ENCODE results near the gene KIF9.

KIF9 gene

GRCh38 chr3:47306022-47306421, 23.4 kb upstream of the KIF9 start:
- H3F3A ChIP-seq (ENCODE audit: low read depth), result no peaks in the 10 kb centered on the region
- no peaks in the 10 kb centered on the region for H3K9me2 ChIP-seq (replicated peaks; ENCODE audit: low read depth, low read length)
- no peak overlapping the region for H3K9ac ChIP-seq (ENCODE audit: low read depth, low read length, poor library complexity, severe bottlenecking)
- H3K4me2 ChIP-seq (ENCODE audit: low read depth, low read length, poor library complexity, severe bottlenecking), result no peak overlapping the region
- TF ChIP-seq CTCF (conservative IDR thresholded peaks at IDR 0.05; ENCODE audit: low read length) (no peak), EZH2phosphoT487 (IDR thresholded peaks at IDR 0.05; ENCODE audit: borderline replicate concordance) (no peak)
- no peak overlapping the region for H3K4me3 ChIP-seq (ENCODE audit: low read length, poor library complexity, severe bottlenecking)
- peaks cover 14% of the 10 kb centered on the region; the same call in 1 of the 2 replicates for H3K36me3 ChIP-seq (ENCODE audit: insufficient read depth, low read length)
- no peaks in the 10 kb centered on the region for H3K4me1 ChIP-seq (ENCODE audit: insufficient read depth, low read length, poor library complexity, severe bottlenecking)
- peaks cover 10% of the 10 kb centered on the region for H3K79me2 ChIP-seq (ENCODE audit: insufficient read depth, low read length)
- H3K9me3 ChIP-seq (ENCODE audit: insufficient read depth, low read depth, low read length), result no peaks in the 10 kb centered on the region
- H2AFZ ChIP-seq (ENCODE audit: low read length), result no peak overlapping the region
- H3K27me3 ChIP-seq (ENCODE audit: insufficient read depth, low read length, poor library complexity, severe bottlenecking), result no peaks in the 10 kb centered on the region
- H4K20me1 ChIP-seq (ENCODE audit: insufficient read depth, low read length, poor library complexity, severe bottlenecking), result no peaks in the 10 kb centered on the region

- peaks cover 9% of the 10 kb centered on the region for H4K20me1 ChIP-seq (ENCODE audit: insufficient read depth, low read length, poor library complexity, severe bottlenecking)
- peaks cover 13% of the 10 kb centered on the region for H3K4me1 ChIP-seq (ENCODE audit: insufficient read depth, low read length, poor library complexity, severe bottlenecking)
- no peak overlapping the region for H2AFZ ChIP-seq (ENCODE audit: low read length)
- H3K79me2 ChIP-seq (ENCODE audit: insufficient read depth, low read length), result peaks cover 10% of the 10 kb centered on the region
- no peaks in the 10 kb centered on the region for H3K9me3 ChIP-seq (ENCODE audit: insufficient read depth, low read depth, low read length)
- H3K4me2 ChIP-seq (ENCODE audit: low read depth, low read length, poor library complexity, severe bottlenecking), result no peak overlapping the region
- H3K9me2 ChIP-seq (replicated peaks; ENCODE audit: low read depth, low read length), result no peaks in the 10 kb centered on the region
- TF ChIP-seq CTCF (conservative IDR thresholded peaks at IDR 0.05; ENCODE audit: low read length) (no peak), EZH2phosphoT487 (IDR thresholded peaks at IDR 0.05; ENCODE audit: borderline replicate concordance) (no peak)
- no peak overlapping the region for H3K4me3 ChIP-seq (ENCODE audit: low read length, poor library complexity, severe bottlenecking)
- H3K36me3 ChIP-seq (ENCODE audit: insufficient read depth, low read length), result peaks cover 14% of the 10 kb centered on the region; the same call in 1 of the 2 replicates
- H3K9ac ChIP-seq (ENCODE audit: low read depth, low read length, poor library complexity, severe bottlenecking), result no peak overlapping the region
- no peaks in the 10 kb centered on the region for H3F3A ChIP-seq (ENCODE audit: low read depth)
- no peaks in the 10 kb centered on the region for H3K27me3 ChIP-seq (ENCODE audit: insufficient read depth, low read length, poor library complexity, severe bottlenecking)
Measured at GRCh38 chr3:47301456-47301855, 18.9 kb upstream of the KIF9 start.

GRCh38 chr3:47299381-47300318, 17.1 kb upstream of the KIF9 start:
- Histone ChIP-seq H3F3A (ENCODE audit: low read depth) (no peaks in the 10 kb centered on the region), H2AFZ (ENCODE audit: low read length) (no peak overlapping the region), H3K4me3 (ENCODE audit: low read length, poor library complexity, severe bottlenecking) (no peak overlapping the region), H3K9ac (ENCODE audit: low read depth, low read length, poor library complexity, severe bottlenecking) (no peak overlapping the region), H3K36me3 (ENCODE audit: insufficient read depth, low read length) (peaks cover 14% of the 10 kb centered on the region; the same call in 1 of the 2 replicates), H3K9me3 (ENCODE audit: insufficient read depth, low read depth, low read length) (no peaks in the 10 kb centered on the region), H3K4me2 (ENCODE audit: low read depth, low read length, poor library complexity, severe bottlenecking) (no peak overlapping the region), H3K27me3 (ENCODE audit: insufficient read depth, low read length, poor library complexity, severe bottlenecking) (no peaks in the 10 kb centered on the region), H4K20me1 (ENCODE audit: insufficient read depth, low read length, poor library complexity, severe bottlenecking) (peaks cover 12% of the 10 kb centered on the region), H3K9me2 (replicated peaks; ENCODE audit: low read depth, low read length) (no peaks in the 10 kb centered on the region), H3K4me1 (ENCODE audit: insufficient read depth, low read length, poor library complexity, severe bottlenecking) (peaks cover 20% of the 10 kb centered on the region), H3K79me2 (ENCODE audit: insufficient read depth, low read length) (peaks cover 5% of the 10 kb centered on the region; the same call in 1 of the 2 replicates)
- TF ChIP-seq CTCF (conservative IDR thresholded peaks at IDR 0.05; ENCODE audit: low read length) (no peak), EZH2phosphoT487 (IDR thresholded peaks at IDR 0.05; ENCODE audit: borderline replicate concordance) (no peak)
